Neuron (in vitro differentiated cells): ENCODE data around the gene OTUD3.
"Not testable (repeated sequence)": the region's sequence is repeated elsewhere in the genome, so short reads cannot be mapped to it uniquely, and the experiment has no call there.

ENCODE experiments used
- H2AFZ ChIP-seq: one replicate; pipeline ENCODE4 v1.6.1; 2013; ENCODE audit warnings: low read depth, mild to moderate bottlenecking, inconsistent platforms, low read length, moderate library complexity
- H3K27me3 ChIP-seq: one replicate; pipeline ENCODE4 v1.6.1; 2013; ENCODE audit warnings: low read length; ENCODE audit not compliant: insufficient read depth
- H3K36me3 ChIP-seq: one replicate; pipeline ENCODE4 v1.6.1; 2013; ENCODE audit warnings: low read length; ENCODE audit not compliant: insufficient read depth
- H3K4me1 ChIP-seq: one replicate; pipeline ENCODE4 v1.6.1; 2013; ENCODE audit warnings: low read length; ENCODE audit not compliant: insufficient read depth
- H3K4me3 ChIP-seq: 2 replicates; pipeline ENCODE4 v1.5.1; 2013; ENCODE audit warnings: mild to moderate bottlenecking, low read length, moderate library complexity
- H3K9me3 ChIP-seq: one replicate; pipeline ENCODE4 v1.6.1; 2013; ENCODE audit warnings: low read length

The OTUD3 gene, protein sequence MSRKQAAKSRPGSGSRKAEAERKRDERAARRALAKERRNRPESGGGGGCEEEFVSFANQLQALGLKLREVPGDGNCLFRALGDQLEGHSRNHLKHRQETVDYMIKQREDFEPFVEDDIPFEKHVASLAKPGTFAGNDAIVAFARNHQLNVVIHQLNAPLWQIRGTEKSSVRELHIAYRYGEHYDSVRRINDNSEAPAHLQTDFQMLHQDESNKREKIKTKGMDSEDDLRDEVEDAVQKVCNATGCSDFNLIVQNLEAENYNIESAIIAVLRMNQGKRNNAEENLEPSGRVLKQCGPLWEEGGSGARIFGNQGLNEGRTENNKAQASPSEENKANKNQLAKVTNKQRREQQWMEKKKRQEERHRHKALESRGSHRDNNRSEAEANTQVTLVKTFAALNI

DNA sequence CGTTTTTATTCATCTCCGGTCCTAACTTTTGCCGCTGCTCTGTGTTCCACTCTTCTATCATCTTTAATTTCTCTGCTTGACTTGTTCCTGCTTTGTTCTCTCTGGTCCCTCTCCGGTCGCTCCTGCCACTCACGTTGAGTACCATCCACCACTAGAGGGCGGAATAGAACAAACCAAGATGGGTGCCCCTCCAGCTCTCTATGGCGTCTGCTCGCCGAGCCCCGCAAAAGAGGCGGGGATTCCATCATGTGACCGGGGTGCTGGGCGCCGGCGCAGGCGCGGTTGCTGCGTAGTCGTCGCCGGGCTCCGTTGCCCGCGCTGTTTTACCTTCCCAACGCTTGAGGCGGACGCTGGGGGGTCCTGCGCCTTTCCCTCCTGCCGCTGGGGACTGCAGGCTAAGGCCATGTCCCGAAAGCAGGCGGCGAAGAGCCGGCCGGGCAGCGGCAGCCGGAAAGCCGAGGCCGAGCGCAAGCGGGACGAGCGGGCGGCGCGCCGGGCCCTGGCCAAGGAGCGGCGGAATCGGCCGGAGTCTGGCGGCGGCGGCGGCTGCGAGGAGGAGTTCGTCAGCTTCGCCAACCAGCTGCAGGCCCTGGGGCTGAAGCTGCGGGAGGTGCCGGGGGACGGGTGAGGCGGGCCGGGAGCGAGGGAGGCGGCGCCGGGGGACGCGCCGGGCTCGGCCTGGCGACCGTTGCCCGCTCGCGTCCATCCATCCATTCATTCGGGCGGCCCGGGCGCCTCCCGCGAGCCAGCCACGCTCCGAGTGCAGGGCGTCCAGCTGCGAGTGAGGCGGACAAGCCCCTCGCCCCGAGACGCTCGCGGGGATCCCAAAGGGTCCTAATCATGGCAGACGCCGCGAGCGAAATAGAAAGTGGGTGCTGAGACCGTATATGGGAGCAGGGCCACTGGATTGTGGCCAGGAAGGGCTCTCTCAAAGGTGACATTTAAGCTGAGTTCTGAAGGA lies at the start of gene OTUD3:
TSS of gene OTUD3 (plus strand) at position 285 of the 961 bp plus-strand sequence. CDS start at position 404, 119 bp downstream.
- Histone ChIP-seq H2AFZ (peak within 1 kb of the TSS; percentile 81), H3K4me3 (peak within 1 kb of the TSS; percentile 64), H3K36me3 (peaks cover 4% of the 10 kb centered on the region), H3K27me3 (no peaks in the 10 kb centered on the region), H3K4me1 (peaks cover 18% of the 10 kb centered on the region), H3K9me3 (no peaks in the 10 kb centered on the region)

DNA sequence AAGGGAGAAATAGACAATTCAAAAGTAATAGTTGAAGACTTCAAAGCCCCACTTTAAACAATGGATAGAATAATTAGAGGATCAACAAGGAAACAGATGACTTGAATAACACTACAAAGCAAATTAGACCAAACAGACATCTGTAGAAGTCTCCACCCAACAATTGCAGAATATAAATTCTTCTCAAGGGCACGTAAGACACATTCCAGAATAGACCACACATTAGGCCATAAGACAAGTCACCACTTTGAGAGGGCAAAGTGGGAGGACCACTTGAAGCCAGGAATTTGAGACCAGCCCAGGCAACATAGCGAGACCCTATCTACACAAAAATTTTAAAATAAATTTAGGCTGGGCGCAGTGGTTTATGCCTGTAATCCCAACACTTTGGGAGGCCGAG lies 46.6 kb upstream of the OTUD3 start:
- Histone ChIP-seq H3K9me3 (no peaks in the 10 kb centered on the region), H3K4me3 (no peak overlapping the region), H3K4me1 (no peaks in the 10 kb centered on the region), H2AFZ (no peak overlapping the region), H3K27me3 (no peaks in the 10 kb centered on the region), H3K36me3 (no peaks in the 10 kb centered on the region)

DNA sequence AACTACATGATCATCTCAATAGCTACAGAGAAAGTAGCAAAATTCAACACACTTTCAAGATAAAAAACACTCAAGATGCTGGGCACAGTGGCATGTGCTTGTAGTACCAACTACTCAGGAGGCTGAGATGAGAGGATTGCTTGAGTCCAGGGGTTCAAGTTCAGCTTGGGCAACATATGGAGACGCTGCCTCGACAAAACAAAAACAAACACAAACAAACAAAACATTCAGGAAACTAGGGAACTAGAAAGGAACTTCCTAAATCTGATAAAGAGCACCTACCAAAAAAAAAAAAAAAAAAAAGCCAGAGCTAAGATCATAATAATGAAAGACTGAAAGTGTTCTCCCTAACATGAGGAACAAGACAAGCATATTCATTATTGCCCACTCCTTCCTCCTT lies 44.3 kb upstream of the OTUD3 start:
- no peaks in the 10 kb centered on the region for H3K4me1 ChIP-seq
- H3K27me3 ChIP-seq = no peaks in the 10 kb centered on the region
- H2AFZ ChIP-seq = no peak overlapping the region
- no peaks in the 10 kb centered on the region for H3K36me3 ChIP-seq
- H3K9me3 ChIP-seq = no peaks in the 10 kb centered on the region
- no peak overlapping the region for H3K4me3 ChIP-seq

DNA sequence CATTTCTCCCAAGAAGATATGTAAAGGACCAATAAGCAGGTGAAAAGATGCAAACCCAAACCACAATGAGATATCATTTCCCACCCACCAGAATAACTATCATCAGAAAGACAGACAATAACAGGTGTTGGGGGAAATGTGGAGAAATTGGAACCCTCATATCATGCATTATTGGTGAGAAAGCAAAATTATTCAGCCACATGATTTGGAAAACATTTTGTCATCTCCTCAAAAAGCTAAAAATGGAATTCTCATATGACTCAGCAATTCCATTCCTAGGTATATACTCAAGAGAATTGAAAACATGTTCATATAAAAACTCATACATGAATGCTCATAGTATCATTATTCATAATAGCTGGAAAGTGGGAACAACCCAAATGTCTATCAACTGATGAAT lies 42.0 kb upstream of the OTUD3 start:
- no peaks in the 10 kb centered on the region for H3K9me3 ChIP-seq
- H3K4me3 ChIP-seq = no peak overlapping the region

DNA sequence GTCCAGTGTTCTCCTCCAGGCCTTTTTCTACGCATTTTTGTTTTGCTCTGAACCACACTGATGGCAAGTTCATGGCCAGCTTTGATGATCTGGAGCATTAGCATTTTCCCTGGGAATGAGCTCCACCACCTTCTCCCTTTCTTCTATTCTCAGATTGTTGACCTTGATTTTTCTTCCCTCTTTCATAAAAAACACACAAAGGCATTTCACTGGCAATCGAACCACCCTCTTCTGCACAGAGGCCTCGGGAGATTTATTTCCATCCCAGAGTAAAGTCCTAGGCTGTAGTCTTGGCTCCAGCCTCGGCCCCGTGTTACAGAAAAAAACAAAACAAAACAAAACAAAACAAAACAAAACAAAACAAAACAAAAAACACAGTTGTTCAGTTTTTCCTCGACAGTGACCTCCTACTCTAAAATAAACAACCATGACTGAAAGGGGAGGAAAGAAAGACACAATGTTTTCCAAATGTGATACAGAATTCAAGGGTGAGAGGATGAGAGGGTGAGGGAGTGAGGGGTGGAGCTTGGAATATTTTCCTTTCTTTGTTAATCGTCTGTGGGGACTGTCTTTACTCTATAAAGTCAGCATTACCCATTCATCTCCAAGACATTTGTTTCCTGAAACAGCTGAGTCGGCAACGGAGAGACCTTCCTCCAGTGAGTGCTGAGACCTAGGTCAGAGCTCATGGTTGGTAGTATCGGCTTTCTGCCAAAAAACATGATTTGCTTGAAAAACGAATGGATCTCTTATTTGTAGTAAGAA lies 37.3 kb upstream of the OTUD3 start:
- no peak overlapping the region for H2AFZ ChIP-seq
- peaks cover 7% of the 10 kb centered on the region for H3K27me3 ChIP-seq
- H3K36me3 ChIP-seq = no peaks in the 10 kb centered on the region
- H3K9me3 ChIP-seq = no peaks in the 10 kb centered on the region
- no peak overlapping the region for H3K4me3 ChIP-seq
- H3K4me1 ChIP-seq = peaks cover 8% of the 10 kb centered on the region

More for the DNA sequence above, 42.0 kb upstream of the OTUD3 start:
- Histone ChIP-seq H2AFZ (no peak overlapping the region), H3K4me1 (peaks cover 8% of the 10 kb centered on the region), H3K36me3 (no peaks in the 10 kb centered on the region), H3K27me3 (no peaks in the 10 kb centered on the region)

DNA sequence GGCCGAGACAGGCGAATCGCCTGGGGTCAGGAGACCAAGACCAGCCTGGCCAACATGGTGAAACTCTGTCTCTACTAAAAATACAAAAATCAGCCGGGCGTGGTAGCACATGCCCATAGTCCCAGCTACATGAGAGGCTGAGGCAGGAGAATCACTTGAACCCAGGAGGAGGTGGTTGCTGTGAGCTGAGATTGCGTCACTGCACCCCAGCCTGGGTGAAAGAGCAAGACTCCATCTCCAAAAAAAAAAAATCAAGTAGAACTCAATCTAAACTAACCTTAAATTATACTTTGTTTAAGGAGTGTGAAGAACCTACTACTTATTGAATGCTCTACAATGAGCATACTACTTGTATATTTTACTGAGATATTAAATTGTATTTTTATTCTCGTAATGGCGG lies 36.6 kb upstream of the OTUD3 start:
- H3K9me3 ChIP-seq = no peaks in the 10 kb centered on the region
- no peaks in the 10 kb centered on the region for H3K36me3 ChIP-seq
- peaks cover 8% of the 10 kb centered on the region for H3K4me1 ChIP-seq
- no peak overlapping the region for H2AFZ ChIP-seq
- H3K4me3 ChIP-seq = no peak overlapping the region
- peaks cover 7% of the 10 kb centered on the region for H3K27me3 ChIP-seq

DNA sequence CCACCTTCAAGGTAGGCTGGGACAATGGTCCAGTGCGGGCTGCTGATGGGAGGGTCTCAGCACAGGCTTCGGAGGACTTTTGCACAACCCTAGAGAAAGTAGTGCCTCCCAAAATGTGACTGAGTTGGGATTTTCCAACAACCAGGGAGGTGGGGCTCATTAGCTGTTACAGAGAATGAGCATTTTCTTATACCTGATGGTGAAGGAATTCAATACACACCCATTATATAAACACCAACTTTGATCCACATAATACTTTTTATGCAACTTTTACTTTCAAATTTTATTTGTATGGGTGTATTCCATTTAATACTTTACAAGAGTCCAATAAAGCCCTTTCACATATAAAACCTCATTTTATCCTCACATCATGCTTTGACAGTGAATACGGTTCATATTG lies 35.9 kb upstream of the OTUD3 start:
- peaks cover 8% of the 10 kb centered on the region for H3K4me1 ChIP-seq
- H3K27me3 ChIP-seq = peaks cover 9% of the 10 kb centered on the region
- no peaks in the 10 kb centered on the region for H3K36me3 ChIP-seq
- no peak overlapping the region for H2AFZ ChIP-seq
- no peaks in the 10 kb centered on the region for H3K9me3 ChIP-seq
- no peak overlapping the region for H3K4me3 ChIP-seq

DNA sequence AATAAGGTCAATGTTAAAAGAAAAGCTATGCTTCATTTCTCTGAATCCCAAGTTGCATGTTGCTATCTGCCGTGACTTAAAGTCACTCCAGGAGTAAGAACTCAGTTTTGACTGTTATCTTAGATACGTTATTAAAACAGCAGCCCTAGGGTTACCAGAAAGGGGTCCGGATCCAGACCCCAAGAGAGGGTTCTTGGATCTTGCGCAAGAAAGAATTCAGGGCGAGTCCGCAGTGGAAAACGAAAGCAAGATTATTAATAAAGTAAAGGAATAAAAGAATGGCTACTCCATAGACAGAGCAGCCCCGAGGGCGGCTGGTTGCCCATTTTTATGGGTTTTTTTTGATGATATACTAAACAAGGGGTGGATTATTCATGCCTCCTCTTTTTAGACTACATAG lies 34.9 kb upstream of the OTUD3 start:
- H3K9me3 ChIP-seq, H3K4me1 ChIP-seq, H3K4me3 ChIP-seq, H3K36me3 ChIP-seq, H2AFZ ChIP-seq, H3K27me3 ChIP-seq: not testable (repeated sequence)

DNA sequence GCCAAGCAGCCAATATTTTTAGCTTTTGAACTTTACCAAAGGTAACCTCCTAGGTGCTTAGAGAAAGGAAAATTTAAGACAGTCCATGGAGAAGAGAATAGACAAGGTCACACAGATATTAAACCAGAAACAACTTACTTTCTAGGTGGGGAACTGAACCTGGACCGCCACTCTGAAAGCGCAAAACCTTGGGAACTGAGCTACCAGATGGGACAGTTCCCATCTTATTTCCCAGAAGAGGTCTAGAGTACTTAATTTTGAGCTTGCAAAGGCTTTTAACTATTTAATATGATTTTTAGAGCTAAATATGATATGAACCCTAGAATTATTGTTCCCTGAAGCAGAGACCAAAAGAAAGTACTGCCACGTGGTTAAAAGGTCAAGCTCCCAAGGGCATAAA lies 32.9 kb upstream of the OTUD3 start:
- not testable (repeated sequence) for H3K4me3 ChIP-seq, H3K36me3 ChIP-seq, H2AFZ ChIP-seq, H3K27me3 ChIP-seq, H3K4me1 ChIP-seq, H3K9me3 ChIP-seq

DNA sequence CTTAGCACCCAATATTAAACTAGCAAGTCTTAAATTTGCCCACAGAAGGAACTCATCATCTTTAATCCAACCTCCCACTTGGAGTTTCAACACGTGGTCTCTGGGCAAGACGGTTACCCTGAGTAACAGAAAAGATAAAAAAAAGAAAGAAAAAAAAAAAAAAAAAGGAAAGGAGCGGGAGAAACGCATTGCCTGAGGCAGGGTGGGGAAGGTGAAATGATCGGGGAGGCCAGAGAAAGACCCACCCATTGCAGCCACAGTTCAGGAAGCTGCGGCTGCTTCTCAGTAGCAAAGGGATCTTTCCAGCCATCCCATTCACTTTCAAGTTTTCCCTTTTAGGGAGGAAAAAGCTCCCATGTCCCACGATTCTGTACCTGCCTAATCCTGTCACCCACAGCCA lies 32.0 kb upstream of the OTUD3 start:
- Histone ChIP-seq H3K4me3 (no peak overlapping the region), H3K4me1 (peaks cover under 1% of the 10 kb centered on the region), H2AFZ (no peak overlapping the region), H3K27me3 (peaks cover 9% of the 10 kb centered on the region), H3K36me3 (no peaks in the 10 kb centered on the region), H3K9me3 (no peaks in the 10 kb centered on the region)

DNA sequence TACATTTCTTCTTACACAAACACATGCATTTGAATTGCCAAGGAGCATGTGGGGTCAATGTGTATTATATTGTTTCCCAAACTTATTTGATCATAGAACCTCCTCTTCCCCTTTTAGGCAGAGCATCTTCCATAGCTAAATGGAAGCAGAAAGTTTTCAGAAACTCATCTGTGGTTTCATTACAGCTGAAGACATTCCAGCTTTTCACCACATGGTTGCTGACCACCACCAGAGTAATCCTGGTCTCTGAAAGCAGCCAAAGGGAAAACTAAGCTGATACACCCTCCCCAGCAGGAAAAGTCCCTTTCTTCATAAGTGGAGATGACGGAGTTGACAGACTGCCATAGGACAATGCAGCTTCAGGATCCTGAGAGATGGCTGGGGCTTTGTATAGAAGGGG lies 30.2 kb upstream of the OTUD3 start:
- Histone ChIP-seq H2AFZ (no peak overlapping the region), H3K27me3 (peaks cover 4% of the 10 kb centered on the region), H3K4me3 (no peak overlapping the region), H3K36me3 (no peaks in the 10 kb centered on the region), H3K9me3 (no peaks in the 10 kb centered on the region), H3K4me1 (no peaks in the 10 kb centered on the region)

DNA sequence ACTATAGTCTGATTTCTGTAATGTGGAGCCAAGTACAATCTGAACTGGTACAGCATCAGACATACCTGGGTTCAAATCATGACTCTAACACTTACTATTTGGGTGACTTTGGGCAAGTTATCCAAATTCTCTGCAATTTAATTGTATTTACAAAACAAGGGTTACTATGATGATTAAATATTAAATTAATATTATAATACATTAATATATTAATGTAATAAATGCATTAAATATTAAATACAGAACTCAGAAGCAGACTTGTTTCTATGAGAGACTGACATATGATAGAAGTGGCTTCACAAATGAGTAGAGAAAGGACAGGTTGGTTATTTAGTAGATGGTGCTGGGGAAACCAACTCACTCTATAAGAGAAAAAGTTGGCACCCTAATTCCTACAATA lies 27.3 kb upstream of the OTUD3 start:
- Histone ChIP-seq H3K36me3 (no peaks in the 10 kb centered on the region), H3K4me1 (no peaks in the 10 kb centered on the region), H3K9me3 (no peaks in the 10 kb centered on the region), H3K4me3 (no peak overlapping the region), H3K27me3 (peaks cover 2% of the 10 kb centered on the region), H2AFZ (no peak overlapping the region)

DNA sequence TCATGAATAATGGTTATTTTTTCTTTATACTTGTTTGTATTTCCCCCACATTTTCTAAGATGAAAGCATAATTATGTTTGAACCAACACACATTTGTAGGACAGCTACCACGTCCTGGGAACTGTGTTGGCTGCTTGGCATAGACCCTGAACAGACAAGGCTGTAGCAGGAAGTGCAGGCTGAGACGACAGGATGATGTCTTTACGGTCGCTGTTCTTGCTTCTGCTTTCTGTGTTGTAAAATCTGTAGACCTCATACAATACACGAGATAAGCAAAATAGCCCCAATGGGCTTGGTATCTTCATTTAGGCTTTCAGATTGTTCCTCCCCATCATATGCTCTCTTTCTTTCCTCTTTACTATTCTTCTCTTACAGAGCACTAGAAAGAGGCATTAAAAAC lies 23.3 kb upstream of the OTUD3 start:
- H3K4me3 ChIP-seq = no peak overlapping the region
- H3K27me3 ChIP-seq = no peaks in the 10 kb centered on the region
- H3K9me3 ChIP-seq = no peaks in the 10 kb centered on the region
- H3K36me3 ChIP-seq = no peaks in the 10 kb centered on the region
- H2AFZ ChIP-seq = no peak overlapping the region
- H3K4me1 ChIP-seq = no peaks in the 10 kb centered on the region
